Peyer's patch (tissue), 4 donors: ENCODE measurements around the gene SLC4A11.

Experiments
- POLR2A ChIP-seq, 2 donors: fragments of 450-650 bp; IDR thresholded peaks; one replicate each; pipeline ENCODE4 v1.5.1; 2017; ENCODE audit warnings: antibody characterized with exemption in 2 of 2, mild to moderate bottlenecking in 2 of 2, moderate library complexity in 2 of 2
- TF ChIP-seq, protein P1 (sequence below), 6 experiments: fragments of 450-650 bp in 4 of 6; fragments of 200-600 bp in 2 of 6; sonication (generic) in 1 of 6; IDR thresholded peaks; one replicate each; pipeline ENCODE4 v1.5.1; 2017 to 2019; ENCODE audit warnings: antibody characterized with exemption in 6 of 6, mild to moderate bottlenecking in 3 of 6, moderate library complexity in 1 of 6

DNA sequence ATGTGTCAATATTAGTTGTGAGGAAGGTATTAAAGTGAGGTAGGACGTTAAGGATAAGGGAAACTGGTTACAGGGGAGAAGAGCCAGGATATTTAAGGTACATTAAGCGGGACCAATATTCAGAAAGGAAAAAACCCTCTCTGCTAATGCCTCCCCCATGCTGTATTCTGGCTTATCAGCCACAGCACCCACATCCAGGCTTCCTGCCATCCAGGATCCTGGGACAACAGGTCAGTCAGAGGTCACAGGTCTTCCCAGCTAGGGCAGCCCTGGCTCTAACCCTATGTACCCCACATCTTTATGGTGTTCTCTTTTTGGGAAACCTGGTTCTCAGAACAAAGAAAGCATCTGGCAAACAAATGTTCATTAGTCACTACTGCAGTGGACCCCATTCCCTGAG, 39.8 kb downstream of the SLC4A11 start:
- no peak for TF ChIP-seq POLR2A (IDR thresholded peaks at IDR 0.05)
- TF ChIP-seq, protein P1, sequence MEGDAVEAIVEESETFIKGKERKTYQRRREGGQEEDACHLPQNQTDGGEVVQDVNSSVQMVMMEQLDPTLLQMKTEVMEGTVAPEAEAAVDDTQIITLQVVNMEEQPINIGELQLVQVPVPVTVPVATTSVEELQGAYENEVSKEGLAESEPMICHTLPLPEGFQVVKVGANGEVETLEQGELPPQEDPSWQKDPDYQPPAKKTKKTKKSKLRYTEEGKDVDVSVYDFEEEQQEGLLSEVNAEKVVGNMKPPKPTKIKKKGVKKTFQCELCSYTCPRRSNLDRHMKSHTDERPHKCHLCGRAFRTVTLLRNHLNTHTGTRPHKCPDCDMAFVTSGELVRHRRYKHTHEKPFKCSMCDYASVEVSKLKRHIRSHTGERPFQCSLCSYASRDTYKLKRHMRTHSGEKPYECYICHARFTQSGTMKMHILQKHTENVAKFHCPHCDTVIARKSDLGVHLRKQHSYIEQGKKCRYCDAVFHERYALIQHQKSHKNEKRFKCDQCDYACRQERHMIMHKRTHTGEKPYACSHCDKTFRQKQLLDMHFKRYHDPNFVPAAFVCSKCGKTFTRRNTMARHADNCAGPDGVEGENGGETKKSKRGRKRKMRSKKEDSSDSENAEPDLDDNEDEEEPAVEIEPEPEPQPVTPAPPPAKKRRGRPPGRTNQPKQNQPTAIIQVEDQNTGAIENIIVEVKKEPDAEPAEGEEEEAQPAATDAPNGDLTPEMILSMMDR (IDR thresholded peaks at IDR 0.05): no peak
